Suprapubic skin (tissue), 4 donors: ENCODE results near the gene SERHL2. TPM values are rescaled to one million over a fixed set of nuclear protein-coding genes. Genes with fewer than 3 reads are reported as not detected.
"Not testable (repeated sequence)": the region's sequence is repeated elsewhere in the genome, so short reads cannot be mapped to it uniquely, and the experiment has no call there.

Experiments
- DNase-seq, 2 donors: peaks; one replicate each; pipeline ENCODE4 v3.0.0-alpha.2; 2019; ENCODE audit warnings: low spot score in 2 of 2
- H3K27ac ChIP-seq: fragments of 200-600 bp; sonication (generic); one replicate; pipeline ENCODE4 v1.5.1; 2019
- H3K27me3 ChIP-seq: fragments of 200-600 bp; sonication (generic); one replicate; pipeline ENCODE4 v1.5.1; 2019
- H3K36me3 ChIP-seq: fragments of 200-600 bp; sonication (generic); one replicate; pipeline ENCODE4 v1.5.1; 2019
- H3K4me1 ChIP-seq: fragments of 200-600 bp; sonication (generic); one replicate; pipeline ENCODE4 v1.5.1; 2019
- H3K4me3 ChIP-seq: fragments of 200-600 bp; sonication (generic); one replicate; pipeline ENCODE4 v1.5.1; 2019; ENCODE audit warnings: mild to moderate bottlenecking
- H3K9me3 ChIP-seq: fragments of 200-600 bp; sonication (generic); one replicate; pipeline ENCODE4 v1.5.1; 2019
- CTCF ChIP-seq, 2 donors: fragments of 200-600 bp in 1 of 2; fragments of 450-650 bp in 1 of 2; sonication (generic) in 1 of 2; IDR thresholded peaks; one replicate each; pipeline ENCODE4 v1.5.1; 2016 to 2019; ENCODE audit warnings: antibody characterized with exemption in 2 of 2, mild to moderate bottlenecking in 1 of 2, moderate library complexity in 1 of 2
- EP300 ChIP-seq: sonication (generic); formaldehyde crosslinking; IDR thresholded peaks from one replicate; pipeline ENCODE4 v1.6.1; 2017; ENCODE audit warnings: antibody characterized with exemption
- POLR2A ChIP-seq, 2 donors: fragments of 450-650 bp; IDR thresholded peaks; one replicate each; pipeline ENCODE4 v1.6.1; 2017; ENCODE audit warnings: antibody characterized with exemption in 2 of 2, mild to moderate bottlenecking in 2 of 2, moderate library complexity in 2 of 2
- POLR2AphosphoS5 ChIP-seq, 3 donors: sonication (generic); formaldehyde crosslinking; IDR thresholded peaks; one replicate each; pipeline ENCODE4 v1.6.1; 2017; ENCODE audit warnings: antibody characterized with exemption in 3 of 3
- WGBS: methylation state at CpG from one replicate; pipeline ENCODE4 v1.1.5; 2018; 5-methylcytosine and 5-hydroxymethylcytosine counted together
- total RNA-seq, 4 donors: library from RNA; depleted of rRNA; stranded (reverse); fragments of >200 nt; gene quantifications; one replicate each; pipeline ENCODE4 v1.1.0, GENCODE V29; 2016

The SERHL2 gene
- total RNA-seq, 4 donors from 2014 or later: 13.0 to 96.1 (median 52.1) TPM

- WGBS: 96% methylated on average over 15 of the region's 15 CpGs
- no peak overlapping the region for H3K27ac ChIP-seq
- TF ChIP-seq POLR2AphosphoS5 (IDR thresholded peaks at IDR 0.05) (no peak), EP300 (no peak), POLR2A (IDR thresholded peaks at IDR 0.05) (no peak), CTCF (IDR thresholded peaks at IDR 0.05) (no peak)
- H3K4me1 ChIP-seq: peaks cover 8% of the 10 kb centered on the region
- no peaks in the 10 kb centered on the region for H3K9me3 ChIP-seq
- no peak for DNase-seq
- peaks cover 54% of the 10 kb centered on the region for H3K36me3 ChIP-seq
- H3K27me3 ChIP-seq: no peaks in the 10 kb centered on the region
- no peak overlapping the region for H3K4me3 ChIP-seq
These were observed 24.0 kb downstream of the SERHL2 start for GRCh38 chr22:42577623-42578240.

- H3K27me3 ChIP-seq, H3K4me3 ChIP-seq, H3K27ac ChIP-seq, H3K4me1 ChIP-seq, DNase-seq, H3K9me3 ChIP-seq: not testable (repeated sequence)
- 70% methylated on average over 3 of the region's 4 CpGs for WGBS
- H3K36me3 ChIP-seq: peaks cover 56% of the 10 kb centered on the region
These were observed 26.3 kb downstream of the SERHL2 start for GRCh38 chr22:42580040-42580439.

- not testable (repeated sequence) for H3K9me3 ChIP-seq, H3K27ac ChIP-seq, DNase-seq, H3K27me3 ChIP-seq, H3K4me1 ChIP-seq
- H3K36me3 ChIP-seq: peaks cover 59% of the 10 kb centered on the region
- WGBS: under 1% methylated on average over 13 of the region's 22 CpGs
- peak overlapping the region; percentile 60 for H3K4me3 ChIP-seq
These were observed 27.5 kb downstream of the SERHL2 start for GRCh38 chr22:42581194-42581761.

- Histone ChIP-seq H3K36me3 (peaks cover 61% of the 10 kb centered on the region), H3K27me3 (no peaks in the 10 kb centered on the region), H3K9me3 (no peaks in the 10 kb centered on the region), H3K27ac (no peak overlapping the region), H3K4me1 (peaks cover 8% of the 10 kb centered on the region), H3K4me3 (peak overlapping the region; percentile 60)
- DNase-seq: peak; percentile 86 to 92
- WGBS: 17% methylated on average over 21 of the region's 64 CpGs
- no peak for TF ChIP-seq EP300
- TF ChIP-seq POLR2A (IDR thresholded peaks at IDR 0.05): no peak
- no peak for TF ChIP-seq POLR2AphosphoS5 (IDR thresholded peaks at IDR 0.05)
- no peak for TF ChIP-seq CTCF (IDR thresholded peaks at IDR 0.05)
These were observed 28.3 kb downstream of the SERHL2 start for GRCh38 chr22:42581762-42582716.

GRCh38 chr22:42582987-42583386 lies 29.2 kb downstream of the SERHL2 start:
- Histone ChIP-seq H3K9me3 (no peaks in the 10 kb centered on the region), H3K36me3 (peaks cover 61% of the 10 kb centered on the region), H3K27me3 (no peaks in the 10 kb centered on the region), H3K4me3 (no peak overlapping the region), H3K27ac (no peak overlapping the region), H3K4me1 (peaks cover 8% of the 10 kb centered on the region)
- TF ChIP-seq POLR2AphosphoS5 (IDR thresholded peaks at IDR 0.05): no peak
- no peak for TF ChIP-seq POLR2A (IDR thresholded peaks at IDR 0.05)
- no peak for TF ChIP-seq EP300
- TF ChIP-seq CTCF (IDR thresholded peaks at IDR 0.05): no peak
- DNase-seq: no peak
- WGBS: 88% methylated on average over 1 of the region's 1 CpG

GRCh38 chr22:42584364-42584940 lies 30.7 kb downstream of the SERHL2 start:
- TF ChIP-seq CTCF (IDR thresholded peaks at IDR 0.05) (no peak), POLR2A (IDR thresholded peaks at IDR 0.05) (no peak)
- WGBS: 94% methylated on average over 3 of the region's 4 CpGs
- DNase-seq: no peak

More at GRCh38 chr22:42584364-42584940, 30.7 kb downstream of the SERHL2 start:
- Histone ChIP-seq H3K9me3 (no peaks in the 10 kb centered on the region), H3K4me1 (peaks cover 8% of the 10 kb centered on the region), H3K36me3 (peaks cover 64% of the 10 kb centered on the region), H3K27ac (no peak overlapping the region), H3K27me3 (no peaks in the 10 kb centered on the region), H3K4me3 (no peak overlapping the region)
